Measurements from ENCODE around the gene STK11IP. TPM values are rescaled to one million over a fixed set of nuclear protein-coding genes. Genes with fewer than 3 reads are reported as not detected.

The STK11IP gene
- polyA plus RNA-seq, 1 donor from 2014 or later, result 54.9 TPM

DNA sequence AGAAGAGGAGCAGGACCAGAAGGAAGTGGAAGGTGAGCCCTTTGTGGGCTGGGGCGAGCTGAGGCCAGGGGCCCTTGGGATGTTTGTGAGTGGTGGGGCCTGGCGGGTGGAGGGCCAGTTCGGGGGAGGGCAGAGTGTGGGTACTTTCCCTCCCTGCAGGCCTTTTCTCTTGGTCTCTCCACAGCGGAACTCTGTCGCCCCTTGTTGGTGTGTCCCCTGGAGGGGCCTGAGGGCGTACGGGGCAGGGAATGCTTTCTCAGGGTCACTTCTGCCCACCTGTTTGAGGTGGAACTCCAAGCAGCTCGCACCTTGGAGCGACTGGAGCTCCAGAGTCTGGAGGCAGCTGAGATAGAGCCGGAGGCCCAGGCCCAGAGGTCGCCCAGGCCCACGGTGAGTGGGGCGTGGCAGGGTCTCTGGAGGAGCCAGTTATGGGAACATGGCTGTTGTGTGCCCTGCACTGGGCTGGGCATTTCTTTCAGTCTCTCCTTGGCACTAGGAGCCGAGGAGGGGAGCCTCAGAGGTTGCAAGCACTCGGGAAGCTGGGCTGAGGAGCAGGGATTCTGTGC, 10.8 kb downstream of the STK11IP start:
- no peak overlapping the region for H3K4me3 ChIP-seq (ENCODE audit: low read length)
- no peaks in the 10 kb centered on the region for H3K9me2 ChIP-seq (ENCODE audit: insufficient read depth, low read length)
- no peaks in the 10 kb centered on the region for H3K9me3 ChIP-seq (ENCODE audit: low read length)
- no peak overlapping the region for H3K4me2 ChIP-seq (ENCODE audit: low read length)
- no peak overlapping the region for H3K9ac ChIP-seq (ENCODE audit: low read length)
- H3K79me2 ChIP-seq (replicated peaks; ENCODE audit: insufficient read depth, low read length), result no peaks in the 10 kb centered on the region
- TF ChIP-seq, protein P1, sequence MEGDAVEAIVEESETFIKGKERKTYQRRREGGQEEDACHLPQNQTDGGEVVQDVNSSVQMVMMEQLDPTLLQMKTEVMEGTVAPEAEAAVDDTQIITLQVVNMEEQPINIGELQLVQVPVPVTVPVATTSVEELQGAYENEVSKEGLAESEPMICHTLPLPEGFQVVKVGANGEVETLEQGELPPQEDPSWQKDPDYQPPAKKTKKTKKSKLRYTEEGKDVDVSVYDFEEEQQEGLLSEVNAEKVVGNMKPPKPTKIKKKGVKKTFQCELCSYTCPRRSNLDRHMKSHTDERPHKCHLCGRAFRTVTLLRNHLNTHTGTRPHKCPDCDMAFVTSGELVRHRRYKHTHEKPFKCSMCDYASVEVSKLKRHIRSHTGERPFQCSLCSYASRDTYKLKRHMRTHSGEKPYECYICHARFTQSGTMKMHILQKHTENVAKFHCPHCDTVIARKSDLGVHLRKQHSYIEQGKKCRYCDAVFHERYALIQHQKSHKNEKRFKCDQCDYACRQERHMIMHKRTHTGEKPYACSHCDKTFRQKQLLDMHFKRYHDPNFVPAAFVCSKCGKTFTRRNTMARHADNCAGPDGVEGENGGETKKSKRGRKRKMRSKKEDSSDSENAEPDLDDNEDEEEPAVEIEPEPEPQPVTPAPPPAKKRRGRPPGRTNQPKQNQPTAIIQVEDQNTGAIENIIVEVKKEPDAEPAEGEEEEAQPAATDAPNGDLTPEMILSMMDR (IDR thresholded peaks at IDR 0.05; ENCODE audit: poor library complexity, severe bottlenecking), result no peak
- TF ChIP-seq TAF1 (IDR thresholded peaks at IDR 0.05; ENCODE audit: low read depth) (no peak), RAD21 (conservative IDR thresholded peaks at IDR 0.05) (no peak), EZH2 (IDR thresholded peaks at IDR 0.05; ENCODE audit: borderline replicate concordance, insufficient read depth, low read length, poor library complexity, severe bottlenecking) (no peak), EP300 (conservative IDR thresholded peaks at IDR 0.05; ENCODE audit: poor library complexity, severe bottlenecking) (no peak), POLR2AphosphoS5 (IDR thresholded peaks at IDR 0.05) (no peak), SMC3 (conservative IDR thresholded peaks at IDR 0.05; ENCODE audit: poor library complexity) (no peak), MXI1 (conservative IDR thresholded peaks at IDR 0.05; ENCODE audit: poor library complexity, severe bottlenecking) (no peak)
- TF ChIP-seq, protein P2, sequence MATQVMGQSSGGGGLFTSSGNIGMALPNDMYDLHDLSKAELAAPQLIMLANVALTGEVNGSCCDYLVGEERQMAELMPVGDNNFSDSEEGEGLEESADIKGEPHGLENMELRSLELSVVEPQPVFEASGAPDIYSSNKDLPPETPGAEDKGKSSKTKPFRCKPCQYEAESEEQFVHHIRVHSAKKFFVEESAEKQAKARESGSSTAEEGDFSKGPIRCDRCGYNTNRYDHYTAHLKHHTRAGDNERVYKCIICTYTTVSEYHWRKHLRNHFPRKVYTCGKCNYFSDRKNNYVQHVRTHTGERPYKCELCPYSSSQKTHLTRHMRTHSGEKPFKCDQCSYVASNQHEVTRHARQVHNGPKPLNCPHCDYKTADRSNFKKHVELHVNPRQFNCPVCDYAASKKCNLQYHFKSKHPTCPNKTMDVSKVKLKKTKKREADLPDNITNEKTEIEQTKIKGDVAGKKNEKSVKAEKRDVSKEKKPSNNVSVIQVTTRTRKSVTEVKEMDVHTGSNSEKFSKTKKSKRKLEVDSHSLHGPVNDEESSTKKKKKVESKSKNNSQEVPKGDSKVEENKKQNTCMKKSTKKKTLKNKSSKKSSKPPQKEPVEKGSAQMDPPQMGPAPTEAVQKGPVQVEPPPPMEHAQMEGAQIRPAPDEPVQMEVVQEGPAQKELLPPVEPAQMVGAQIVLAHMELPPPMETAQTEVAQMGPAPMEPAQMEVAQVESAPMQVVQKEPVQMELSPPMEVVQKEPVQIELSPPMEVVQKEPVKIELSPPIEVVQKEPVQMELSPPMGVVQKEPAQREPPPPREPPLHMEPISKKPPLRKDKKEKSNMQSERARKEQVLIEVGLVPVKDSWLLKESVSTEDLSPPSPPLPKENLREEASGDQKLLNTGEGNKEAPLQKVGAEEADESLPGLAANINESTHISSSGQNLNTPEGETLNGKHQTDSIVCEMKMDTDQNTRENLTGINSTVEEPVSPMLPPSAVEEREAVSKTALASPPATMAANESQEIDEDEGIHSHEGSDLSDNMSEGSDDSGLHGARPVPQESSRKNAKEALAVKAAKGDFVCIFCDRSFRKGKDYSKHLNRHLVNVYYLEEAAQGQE (IDR thresholded peaks at IDR 0.05; ENCODE audit: borderline replicate concordance), result no peak
- no peak overlapping the region for H2AFZ ChIP-seq (ENCODE audit: low read depth, low read length)
- no peaks in the 10 kb centered on the region for H3K36me3 ChIP-seq (ENCODE audit: insufficient read depth, low read length)
- no peaks in the 10 kb centered on the region for H3K27me3 ChIP-seq (ENCODE audit: insufficient read depth, low read depth, low read length)
- no peaks in the 10 kb centered on the region for H4K20me1 ChIP-seq (ENCODE audit: insufficient read depth)
- no peaks in the 10 kb centered on the region for H3F3A ChIP-seq (ENCODE audit: insufficient read depth, low read length, poor library complexity, severe bottlenecking)
- no peak overlapping the region for H3K27ac ChIP-seq (ENCODE audit: low read length)

DNA sequence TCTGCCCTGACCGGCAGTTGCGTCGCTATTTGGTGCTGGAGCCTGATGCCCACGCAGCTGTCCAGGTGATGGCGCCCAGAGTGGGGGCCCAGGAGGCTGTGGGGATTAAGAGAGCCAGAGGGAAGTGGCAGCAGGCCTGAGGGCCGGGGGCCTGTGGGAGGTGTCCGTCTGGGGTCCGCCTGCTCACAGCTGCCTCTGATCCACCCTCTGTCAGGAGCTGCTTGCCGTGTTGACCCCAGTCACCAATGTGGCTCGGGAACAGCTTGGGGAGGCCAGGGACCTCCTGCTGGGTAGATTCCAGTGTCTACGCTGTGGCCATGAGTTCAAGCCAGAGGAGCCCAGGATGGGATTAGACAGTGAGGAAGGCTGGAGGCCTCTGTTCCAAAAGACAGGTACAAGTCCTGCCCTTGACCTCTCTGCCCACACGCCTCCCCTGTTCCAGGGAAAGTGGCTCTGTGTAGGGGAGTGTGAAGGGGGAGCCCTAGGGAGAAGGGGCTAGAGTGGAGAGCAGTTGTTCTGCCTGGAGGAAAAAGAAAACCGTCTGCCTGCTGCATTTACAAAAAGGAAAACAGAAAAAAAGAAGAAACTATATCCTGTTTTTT, 11.6 kb downstream of the STK11IP start:
- TF ChIP-seq, protein P2 (IDR thresholded peaks at IDR 0.05; ENCODE audit: borderline replicate concordance), result no peak
- TF ChIP-seq RAD21 (conservative IDR thresholded peaks at IDR 0.05) (no peak), SMC3 (conservative IDR thresholded peaks at IDR 0.05; ENCODE audit: poor library complexity) (no peak), EZH2 (IDR thresholded peaks at IDR 0.05; ENCODE audit: borderline replicate concordance, insufficient read depth, low read length, poor library complexity, severe bottlenecking) (no peak), POLR2AphosphoS5 (IDR thresholded peaks at IDR 0.05) (no peak), EP300 (conservative IDR thresholded peaks at IDR 0.05; ENCODE audit: poor library complexity, severe bottlenecking) (no peak), MXI1 (conservative IDR thresholded peaks at IDR 0.05; ENCODE audit: poor library complexity, severe bottlenecking) (no peak), TAF1 (IDR thresholded peaks at IDR 0.05; ENCODE audit: low read depth) (no peak)
- TF ChIP-seq, protein P1 (IDR thresholded peaks at IDR 0.05; ENCODE audit: poor library complexity, severe bottlenecking), result no peak
- Histone ChIP-seq H3K36me3 (ENCODE audit: insufficient read depth, low read length) (no peaks in the 10 kb centered on the region), H3K27ac (ENCODE audit: low read length) (no peak overlapping the region)

More for the DNA sequence above, 11.6 kb downstream of the STK11IP start:
- H3K4me3 ChIP-seq (ENCODE audit: low read length), result no peak overlapping the region
- H2AFZ ChIP-seq (ENCODE audit: low read depth, low read length), result no peak overlapping the region
- no peak overlapping the region for H3K9ac ChIP-seq (ENCODE audit: low read length)
- H3F3A ChIP-seq (ENCODE audit: insufficient read depth, low read length, poor library complexity, severe bottlenecking), result no peaks in the 10 kb centered on the region
- no peaks in the 10 kb centered on the region for H4K20me1 ChIP-seq (ENCODE audit: insufficient read depth)
- H3K27me3 ChIP-seq (ENCODE audit: insufficient read depth, low read depth, low read length), result no peaks in the 10 kb centered on the region
- H3K4me2 ChIP-seq (ENCODE audit: low read length), result no peak overlapping the region
- H3K9me3 ChIP-seq (ENCODE audit: low read length), result no peaks in the 10 kb centered on the region
- H3K9me2 ChIP-seq (ENCODE audit: insufficient read depth, low read length), result no peaks in the 10 kb centered on the region
- H3K79me2 ChIP-seq (replicated peaks; ENCODE audit: insufficient read depth, low read length), result no peaks in the 10 kb centered on the region
